ENCODE measurements around the gene WSB1. TPM values are rescaled to one million over a fixed set of nuclear protein-coding genes. Genes with fewer than 3 reads are reported as not detected.

The WSB1 gene
- total RNA-seq, 1 experiment from 2014 or later, result 35.1 TPM

DNA sequence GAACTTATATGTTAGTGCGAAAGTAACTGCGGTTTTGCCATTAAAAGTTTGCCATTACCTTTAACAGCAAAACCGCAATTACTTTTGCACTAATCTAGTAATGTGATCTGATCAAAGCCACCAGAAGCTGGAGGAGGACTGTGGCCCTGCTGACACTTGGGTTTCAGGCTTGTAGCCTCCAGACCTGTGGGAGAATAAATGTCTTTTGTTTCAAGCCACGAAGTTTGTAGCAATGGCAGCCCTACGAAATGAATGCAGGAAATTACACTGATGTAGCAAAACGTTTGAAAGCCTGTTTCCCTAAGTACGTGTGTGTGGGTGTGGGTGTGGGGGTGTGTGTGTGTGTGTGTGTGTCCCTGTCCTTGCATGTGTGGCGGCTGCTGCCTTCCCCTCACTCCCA lies 66.6 kb downstream of the WSB1 start:
- no peak for TF ChIP-seq CTCF (conservative IDR thresholded peaks at IDR 0.05; ENCODE audit: low read depth, low read length)
- no peak for TF ChIP-seq EZH2 (IDR thresholded peaks at IDR 0.05; ENCODE audit: low read length, unreplicated experiment)
- Histone ChIP-seq H3K27ac (ENCODE audit: low read length) (no peak overlapping the region), H3F3A (ENCODE audit: low read length, unreplicated experiment) (no peaks in the 10 kb centered on the region), H2AFZ (ENCODE audit: low read length) (no peak overlapping the region), H3K9ac (ENCODE audit: low read length) (no peak overlapping the region), H3K79me2 (ENCODE audit: low read length) (no peaks in the 10 kb centered on the region), H3K4me3 (ENCODE audit: low read length) (no peak overlapping the region), H3K27me3 (ENCODE audit: low read length) (no peaks in the 10 kb centered on the region), H3K9me2 (replicated peaks; ENCODE audit: low read length) (no peaks in the 10 kb centered on the region), H4K20me1 (ENCODE audit: low read length) (no peaks in the 10 kb centered on the region), H3K4me1 (ENCODE audit: insufficient read depth, low read length) (no peaks in the 10 kb centered on the region), H3K4me2 (ENCODE audit: low read length) (no peak overlapping the region), H3K36me3 (ENCODE audit: low read depth, low read length) (no peaks in the 10 kb centered on the region), H3K9me3 (ENCODE audit: low read length) (no peaks in the 10 kb centered on the region)
- intact Hi-C loops (cut with micrococcal nuclease), result no loop called here
- POLR2A ChIA-PET (ENCODE audit: unreplicated experiment), result no interaction called here
- DNase-seq (no peak), ATAC-seq (no peak)
- no TSS peak for BruUV-seq (replicated peaks)
- CTCF ChIA-PET, result no interaction called here

DNA sequence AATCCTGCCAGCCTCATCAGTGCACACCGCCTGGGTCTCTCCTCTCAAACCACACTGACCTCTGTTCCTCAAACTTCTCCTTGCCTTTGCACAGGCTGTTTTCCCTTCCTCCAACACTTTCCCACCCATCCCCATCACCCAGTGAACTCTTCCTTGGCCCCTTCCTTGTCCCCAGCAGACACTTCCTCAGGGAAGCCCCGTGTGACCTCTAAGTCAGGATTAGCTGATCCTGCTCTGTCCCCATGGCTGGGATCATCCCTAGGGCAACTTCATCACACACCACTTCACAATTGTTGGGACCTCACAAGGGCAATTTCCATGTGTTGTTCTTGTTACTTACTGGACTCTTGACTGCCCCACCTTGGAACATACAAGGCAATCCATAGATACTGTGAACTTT lies 67.8 kb downstream of the WSB1 start:
- no peaks in the 10 kb centered on the region for H3K27me3 ChIP-seq (ENCODE audit: low read length)
- no peaks in the 10 kb centered on the region for H4K20me1 ChIP-seq (ENCODE audit: low read length)
- H3K9ac ChIP-seq (ENCODE audit: low read length), result no peak overlapping the region
- H3K4me2 ChIP-seq (ENCODE audit: low read length), result no peak overlapping the region
- no peak overlapping the region for H2AFZ ChIP-seq (ENCODE audit: low read length)
- no peaks in the 10 kb centered on the region for H3K4me1 ChIP-seq (ENCODE audit: insufficient read depth, low read length)
- no peaks in the 10 kb centered on the region for H3F3A ChIP-seq (ENCODE audit: low read length, unreplicated experiment)
- TF ChIP-seq CTCF (conservative IDR thresholded peaks at IDR 0.05; ENCODE audit: low read depth, low read length) (no peak), EZH2 (IDR thresholded peaks at IDR 0.05; ENCODE audit: low read length, unreplicated experiment) (no peak), EZH2phosphoT487 (IDR thresholded peaks at IDR 0.05; ENCODE audit: borderline replicate concordance, low read length) (no peak)
- ATAC-seq, result no peak
- no peak overlapping the region for H3K27ac ChIP-seq (ENCODE audit: low read length)
- intact Hi-C loops (cut with micrococcal nuclease), result no loop called here
- no peak overlapping the region for H3K4me3 ChIP-seq (ENCODE audit: low read length)
- DNase-seq, result no peak
- H3K36me3 ChIP-seq (ENCODE audit: low read depth, low read length), result no peaks in the 10 kb centered on the region
- no peaks in the 10 kb centered on the region for H3K9me3 ChIP-seq (ENCODE audit: low read length)
- POLR2A ChIA-PET (ENCODE audit: unreplicated experiment), result no interaction called here
- no peaks in the 10 kb centered on the region for H3K9me2 ChIP-seq (replicated peaks; ENCODE audit: low read length)
- no peaks in the 10 kb centered on the region for H3K79me2 ChIP-seq (ENCODE audit: low read length)
- CTCF ChIA-PET, result no interaction called here
- no TSS peak for BruUV-seq (replicated peaks)

DNA sequence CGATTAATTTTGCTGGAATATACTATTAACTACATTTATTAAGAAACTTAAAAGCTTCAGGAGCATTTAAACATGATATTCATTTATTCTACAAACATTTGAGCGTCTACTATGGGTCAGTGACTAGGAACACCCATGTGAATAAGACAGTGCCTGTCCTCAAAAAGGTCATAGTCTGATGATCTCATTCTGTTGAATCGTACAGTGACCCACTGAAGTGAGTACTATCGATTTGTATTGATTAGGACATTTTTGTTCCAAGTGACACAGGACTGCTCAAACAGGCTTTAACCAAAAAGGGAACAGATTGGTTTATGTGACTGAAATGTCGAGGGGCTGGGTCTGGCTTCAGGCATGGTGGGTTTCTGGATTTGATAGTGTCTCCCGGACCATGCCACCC lies 68.6 kb downstream of the WSB1 start:
- DNase-seq, result no peak
- no TSS peak for BruUV-seq (replicated peaks)
- H3F3A ChIP-seq (ENCODE audit: low read length, unreplicated experiment), result no peaks in the 10 kb centered on the region
- H3K27me3 ChIP-seq (ENCODE audit: low read length), result no peaks in the 10 kb centered on the region
- H3K4me3 ChIP-seq (ENCODE audit: low read length), result no peak overlapping the region
- H3K4me2 ChIP-seq (ENCODE audit: low read length), result no peak overlapping the region
- CTCF ChIA-PET, result no interaction called here
- no peak overlapping the region for H3K27ac ChIP-seq (ENCODE audit: low read length)
- H3K9me3 ChIP-seq (ENCODE audit: low read length), result no peaks in the 10 kb centered on the region
- H2AFZ ChIP-seq (ENCODE audit: low read length), result no peak overlapping the region
- H3K36me3 ChIP-seq (ENCODE audit: low read depth, low read length), result no peaks in the 10 kb centered on the region
- no peak for ATAC-seq
- H3K4me1 ChIP-seq (ENCODE audit: insufficient read depth, low read length), result no peaks in the 10 kb centered on the region
- no peaks in the 10 kb centered on the region for H3K9me2 ChIP-seq (replicated peaks; ENCODE audit: low read length)
- intact Hi-C loops (cut with micrococcal nuclease), result no loop called here
- H3K9ac ChIP-seq (ENCODE audit: low read length), result no peak overlapping the region
- TF ChIP-seq CTCF (conservative IDR thresholded peaks at IDR 0.05; ENCODE audit: low read depth, low read length), result no peak
- no peak for TF ChIP-seq EZH2phosphoT487 (IDR thresholded peaks at IDR 0.05; ENCODE audit: borderline replicate concordance, low read length)
- no peak for TF ChIP-seq EZH2 (IDR thresholded peaks at IDR 0.05; ENCODE audit: low read length, unreplicated experiment)
- POLR2A ChIA-PET (ENCODE audit: unreplicated experiment), result no interaction called here
- no peaks in the 10 kb centered on the region for H4K20me1 ChIP-seq (ENCODE audit: low read length)
- H3K79me2 ChIP-seq (ENCODE audit: low read length), result no peaks in the 10 kb centered on the region
